Measurements from ENCODE around the gene KRT17.
"Not testable (repeated sequence)": the region's sequence is repeated elsewhere in the genome, so short reads cannot be mapped to it uniquely, and the experiment has no call there.

DNA sequence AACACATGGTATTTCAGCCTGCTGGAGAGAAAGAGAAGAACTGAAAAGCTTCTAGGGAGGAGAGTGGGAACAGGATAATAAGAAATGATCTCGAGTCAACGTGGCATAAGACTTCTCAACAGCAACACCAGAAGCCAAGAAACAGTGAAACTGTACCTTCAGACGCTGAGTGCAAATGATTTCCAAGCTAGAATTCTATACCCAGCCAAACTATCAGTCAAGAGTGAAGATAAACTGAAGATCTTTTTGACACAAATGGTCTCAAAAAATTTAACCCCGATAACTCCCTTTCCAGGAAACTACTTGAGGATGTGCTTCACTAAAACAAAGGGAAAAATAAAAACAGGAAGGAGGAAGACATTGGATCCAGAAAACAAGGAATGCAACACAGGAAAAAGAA is 17.4 kb downstream of the KRT17 start:
- TF ChIP-seq CTCF (IDR thresholded peaks at IDR 0.05); EZH2 (IDR thresholded peaks at IDR 0.05; ENCODE audit: borderline replicate concordance, insufficient read depth, low read depth, low read length, poor library complexity, severe bottlenecking): not testable (repeated sequence)
